KOPT-K1 (cell line): ENCODE results near the gene DYNC1I2.

Experiments used
- H3K27ac ChIP-seq: fragments of 200-600 bp; sonication (generic); 2 replicates; pipeline ENCODE4 v1.5.1; 2016; ENCODE audit warnings: antibody characterized with exemption, mild to moderate bottlenecking, low read depth, low read length; ENCODE audit not compliant: poor library complexity, severe bottlenecking
- H3K36me3 ChIP-seq: fragments of 200-600 bp; sonication (generic); 2 replicates; pipeline ENCODE4 v1.5.1; 2017; ENCODE audit warnings: antibody characterized with exemption, mild to moderate bottlenecking, low read length, moderate library complexity; ENCODE audit not compliant: insufficient read depth
- H3K9me3 ChIP-seq: fragments of 200-600 bp; sonication (generic); 2 replicates; pipeline ENCODE4 v1.5.1; 2017; ENCODE audit warnings: antibody characterized with exemption, low read length, mild to moderate bottlenecking; ENCODE audit not compliant: insufficient read depth, poor library complexity, severe bottlenecking

DYNC1I2 gene

DNA sequence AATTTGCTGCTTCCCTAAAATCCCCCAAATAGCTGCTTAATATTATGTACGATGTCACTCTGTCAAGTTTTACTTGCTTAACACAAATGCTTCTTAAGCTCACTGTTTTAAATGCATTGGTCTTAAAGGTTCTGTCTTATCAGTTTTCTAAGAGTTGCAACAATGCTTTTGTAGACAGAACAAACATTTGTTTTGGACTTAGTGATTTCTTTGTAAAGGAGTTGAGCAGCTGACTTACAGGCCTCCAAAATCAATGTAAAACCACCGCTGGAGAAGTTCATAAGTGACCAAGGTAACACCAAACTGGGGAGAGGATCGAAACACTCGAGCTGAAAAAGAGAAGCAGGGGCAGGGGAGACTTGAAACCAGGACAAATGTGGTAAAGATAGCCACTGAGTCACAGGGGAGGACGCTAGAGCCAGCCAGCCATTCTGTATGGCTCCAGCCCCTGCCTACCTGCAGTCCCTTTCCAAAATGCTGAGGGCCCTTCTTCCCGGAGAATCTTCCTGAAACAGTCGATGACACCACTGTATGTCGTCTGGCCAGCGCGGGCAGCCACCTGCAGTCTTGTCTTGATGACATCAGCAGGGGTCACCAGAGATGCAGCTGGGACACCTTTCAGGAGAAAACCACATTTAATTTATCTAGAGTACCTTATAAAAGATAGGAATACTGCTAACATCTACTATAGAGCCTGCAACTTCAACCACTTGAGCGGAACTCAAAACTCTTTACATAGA lies 100.2 kb downstream of the DYNC1I2 start:
- Histone ChIP-seq H3K27ac (no peak overlapping the region), H3K36me3 (peaks cover 88% of the 10 kb centered on the region), H3K9me3 (no peaks in the 10 kb centered on the region)

DNA sequence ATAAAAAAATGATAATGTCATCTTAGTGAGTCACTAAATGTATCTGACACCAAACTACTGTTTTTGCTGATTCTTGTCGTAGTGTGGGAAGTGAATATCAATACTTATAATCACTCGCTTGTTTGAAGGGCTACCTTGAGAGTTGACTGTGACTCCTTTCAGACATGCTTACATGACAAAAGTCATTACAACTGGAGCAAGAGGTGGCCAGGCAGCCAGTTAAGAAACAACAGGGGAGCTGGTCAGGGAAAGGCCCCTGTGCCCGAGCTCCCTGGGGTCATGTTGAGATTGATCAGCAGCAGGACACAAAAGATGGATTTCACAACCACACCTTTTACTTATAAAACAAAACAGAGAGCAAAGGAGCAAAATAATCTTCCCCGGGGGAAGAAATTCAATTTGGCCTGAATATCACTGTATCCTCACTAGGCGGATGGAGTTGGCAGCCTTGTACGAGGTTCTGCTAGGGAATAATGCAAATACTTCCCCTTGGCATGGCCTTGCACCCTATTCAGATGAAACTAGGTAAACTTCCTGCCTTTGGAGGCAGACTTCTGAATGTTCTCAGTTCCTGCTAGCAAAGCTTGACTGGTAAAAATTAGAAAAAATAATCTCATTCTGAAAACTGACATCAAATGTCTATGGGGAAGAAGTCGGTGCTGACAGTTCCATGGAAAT lies 101.2 kb downstream of the DYNC1I2 start:
- Histone ChIP-seq H3K36me3 (peaks cover 88% of the 10 kb centered on the region), H3K27ac (no peak overlapping the region), H3K9me3 (no peaks in the 10 kb centered on the region)

DNA sequence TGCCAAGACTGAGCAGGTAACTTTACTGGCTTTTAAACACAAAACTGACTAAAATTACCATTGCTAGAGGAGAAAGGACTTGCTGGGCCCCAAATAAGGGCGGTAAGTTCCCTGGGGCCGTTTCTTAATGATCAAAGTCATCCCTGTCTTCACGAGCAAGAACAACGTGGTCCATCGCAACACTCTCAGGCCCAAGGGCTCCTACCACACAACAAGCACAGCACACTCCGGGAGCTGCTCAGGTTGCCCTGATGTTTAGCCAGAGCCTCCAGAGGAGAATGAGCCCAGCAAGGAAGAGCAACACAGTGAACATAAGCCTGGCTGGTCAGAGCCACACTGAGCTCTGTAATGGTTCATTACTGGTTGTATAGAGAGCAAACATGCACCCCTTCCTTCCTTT lies 102.7 kb downstream of the DYNC1I2 start:
- H3K27ac ChIP-seq: no peak overlapping the region
- H3K9me3 ChIP-seq: no peaks in the 10 kb centered on the region
- H3K36me3 ChIP-seq: peaks cover 76% of the 10 kb centered on the region

DNA sequence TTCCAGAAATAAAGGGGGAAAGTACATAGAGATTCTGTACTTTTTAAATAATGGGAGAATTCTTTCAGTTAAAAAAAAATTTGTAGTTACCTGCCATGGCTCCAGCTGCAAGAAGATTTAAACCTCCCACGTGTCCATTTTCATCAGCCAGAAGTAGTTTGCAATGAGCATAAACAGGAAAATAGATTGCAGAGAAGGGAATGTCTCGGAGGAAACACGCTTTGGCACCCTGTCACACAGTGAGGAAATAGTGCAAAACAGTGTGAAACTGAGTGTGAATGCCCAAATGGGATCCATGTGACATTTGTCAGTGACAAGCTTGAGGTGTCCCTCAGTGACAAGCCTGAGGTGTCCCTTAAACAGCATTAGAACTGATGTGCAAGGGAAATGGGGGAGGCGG lies 104.1 kb downstream of the DYNC1I2 start:
- Histone ChIP-seq H3K36me3 (peaks cover 64% of the 10 kb centered on the region), H3K27ac (no peak overlapping the region), H3K9me3 (no peaks in the 10 kb centered on the region)

DNA sequence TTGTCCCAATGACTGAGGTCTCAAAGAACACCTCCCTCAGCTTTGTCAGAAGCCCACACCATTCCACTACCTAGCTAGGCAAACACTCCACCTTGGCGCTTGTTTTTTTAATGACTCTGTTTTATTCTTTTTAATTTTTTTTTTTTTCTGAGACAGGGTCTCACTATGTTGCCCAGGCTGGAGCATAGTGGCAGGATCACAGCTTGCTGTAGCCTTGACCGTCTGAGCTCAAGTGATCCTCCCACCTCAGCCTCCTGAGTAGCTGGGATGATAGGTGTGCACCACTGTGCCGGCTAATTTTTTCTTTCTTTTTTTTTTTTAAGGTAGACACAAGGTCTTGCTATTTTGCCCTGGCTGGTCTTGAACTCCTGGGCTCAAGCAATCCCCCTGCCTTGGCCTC lies 104.9 kb downstream of the DYNC1I2 start:
- Histone ChIP-seq H3K36me3 (peaks cover 56% of the 10 kb centered on the region), H3K27ac (no peak overlapping the region), H3K9me3 (no peaks in the 10 kb centered on the region)

DNA sequence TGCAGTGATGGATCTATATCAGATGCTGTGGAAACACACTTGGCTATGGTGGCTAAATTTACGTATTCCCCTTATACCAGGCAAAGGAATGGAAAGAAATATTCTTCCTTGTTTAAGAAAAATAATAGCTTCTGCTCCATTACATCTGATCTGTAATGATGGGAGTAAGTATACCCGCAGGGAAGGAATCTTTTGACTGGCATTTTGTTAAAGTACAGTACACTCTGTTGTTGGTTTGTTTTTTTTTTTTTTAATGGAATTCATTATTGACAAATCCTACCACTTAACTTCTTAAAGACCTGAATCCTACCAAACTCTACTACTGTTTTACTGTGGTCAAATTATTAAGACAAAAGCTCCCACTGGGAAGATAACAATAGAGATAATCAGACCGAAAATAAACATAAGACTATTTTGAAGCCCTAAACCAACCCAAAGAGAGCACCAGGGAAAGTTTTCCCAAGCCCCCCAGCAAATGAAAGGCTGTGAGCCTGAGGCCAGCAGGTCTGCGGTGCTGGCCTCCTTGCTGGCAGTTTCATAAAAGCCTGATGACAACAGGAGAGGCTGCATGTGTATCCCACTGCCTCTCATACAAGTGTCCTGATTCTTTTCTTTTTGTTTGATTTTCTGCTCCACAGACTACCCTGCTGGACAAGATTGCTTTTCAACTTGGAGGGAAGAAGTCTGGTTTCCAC lies 105.8 kb downstream of the DYNC1I2 start:
- peaks cover 48% of the 10 kb centered on the region for H3K36me3 ChIP-seq
- no peak overlapping the region for H3K27ac ChIP-seq
- H3K9me3 ChIP-seq: no peaks in the 10 kb centered on the region

DNA sequence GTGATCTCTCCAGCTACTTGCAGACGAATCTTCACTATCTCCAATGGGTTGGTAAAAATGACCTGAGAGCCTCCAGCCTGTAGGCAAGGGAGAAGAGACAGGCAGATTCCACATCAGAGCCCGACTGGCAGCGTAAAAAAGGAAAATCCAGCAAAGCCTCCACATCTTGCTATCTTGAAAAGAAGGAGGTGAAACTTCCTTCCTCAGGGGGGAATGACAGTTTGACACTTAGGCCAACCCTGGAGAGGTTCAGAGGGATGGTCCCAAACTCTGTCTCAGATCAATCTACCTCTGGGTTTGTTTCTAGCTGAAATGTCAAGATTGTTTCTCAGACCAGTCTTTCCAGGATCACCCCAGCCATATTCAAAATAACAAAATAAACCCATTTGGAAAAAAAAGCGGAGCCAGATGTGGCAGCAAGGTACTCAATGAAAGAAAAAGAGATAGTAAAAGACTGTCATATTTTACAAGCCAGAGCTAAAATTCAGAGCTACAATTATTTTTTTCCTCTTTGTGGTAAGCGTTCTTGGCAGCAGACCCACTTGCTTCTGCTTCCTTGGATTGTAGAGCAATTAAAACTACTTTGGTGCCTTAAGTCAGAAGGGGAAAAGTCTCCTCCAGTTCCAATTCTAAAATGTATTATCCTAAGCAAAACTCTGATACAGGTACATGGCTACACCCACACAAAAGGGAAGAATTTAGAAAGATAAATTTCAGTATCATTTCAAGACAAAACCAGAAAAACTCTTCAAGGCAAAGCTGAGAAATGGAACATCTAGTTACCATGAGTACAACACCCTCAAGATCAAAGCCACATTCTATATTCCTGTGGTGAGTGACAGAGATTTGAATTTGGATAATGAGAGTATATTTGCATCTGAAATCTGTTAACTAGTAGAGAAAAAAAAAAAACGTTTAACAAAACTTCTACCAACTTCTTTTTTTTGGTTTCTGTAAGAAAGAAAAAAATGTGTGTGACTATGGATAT lies 106.7 kb downstream of the DYNC1I2 start:
- no peak overlapping the region for H3K27ac ChIP-seq
- peaks cover 39% of the 10 kb centered on the region for H3K36me3 ChIP-seq
- no peaks in the 10 kb centered on the region for H3K9me3 ChIP-seq

DNA sequence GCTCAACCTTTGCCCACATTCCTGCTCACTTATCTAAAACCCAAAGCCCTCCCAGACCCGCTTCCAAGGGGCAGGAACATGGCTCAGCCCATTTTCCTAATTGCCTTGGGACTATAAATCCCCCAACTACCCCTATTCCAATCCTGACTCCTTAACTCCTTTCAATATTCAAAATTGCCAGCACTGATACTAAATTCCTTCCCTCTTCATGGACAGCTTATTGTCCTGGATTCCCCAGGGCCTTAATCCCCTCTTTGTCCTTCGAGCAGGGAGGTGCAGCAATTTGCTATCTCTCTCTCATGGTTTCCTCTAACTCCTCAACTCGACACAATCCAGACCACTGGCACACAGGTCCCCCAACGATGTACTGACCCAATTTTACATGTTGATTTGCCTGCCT lies 107.6 kb downstream of the DYNC1I2 start:
- H3K9me3 ChIP-seq: no peaks in the 10 kb centered on the region
- no peak overlapping the region for H3K27ac ChIP-seq
- peaks cover 42% of the 10 kb centered on the region for H3K36me3 ChIP-seq
